ENCODE results near the gene NDUFC2. TPM values are rescaled to one million over a fixed set of nuclear protein-coding genes. Genes with fewer than 3 reads are reported as not detected.

The NDUFC2 gene
- total RNA-seq (2022; extraction: Qiagen RNA extraction), result 244 to 268 TPM (median 248 TPM) in 5 replicates

DNA sequence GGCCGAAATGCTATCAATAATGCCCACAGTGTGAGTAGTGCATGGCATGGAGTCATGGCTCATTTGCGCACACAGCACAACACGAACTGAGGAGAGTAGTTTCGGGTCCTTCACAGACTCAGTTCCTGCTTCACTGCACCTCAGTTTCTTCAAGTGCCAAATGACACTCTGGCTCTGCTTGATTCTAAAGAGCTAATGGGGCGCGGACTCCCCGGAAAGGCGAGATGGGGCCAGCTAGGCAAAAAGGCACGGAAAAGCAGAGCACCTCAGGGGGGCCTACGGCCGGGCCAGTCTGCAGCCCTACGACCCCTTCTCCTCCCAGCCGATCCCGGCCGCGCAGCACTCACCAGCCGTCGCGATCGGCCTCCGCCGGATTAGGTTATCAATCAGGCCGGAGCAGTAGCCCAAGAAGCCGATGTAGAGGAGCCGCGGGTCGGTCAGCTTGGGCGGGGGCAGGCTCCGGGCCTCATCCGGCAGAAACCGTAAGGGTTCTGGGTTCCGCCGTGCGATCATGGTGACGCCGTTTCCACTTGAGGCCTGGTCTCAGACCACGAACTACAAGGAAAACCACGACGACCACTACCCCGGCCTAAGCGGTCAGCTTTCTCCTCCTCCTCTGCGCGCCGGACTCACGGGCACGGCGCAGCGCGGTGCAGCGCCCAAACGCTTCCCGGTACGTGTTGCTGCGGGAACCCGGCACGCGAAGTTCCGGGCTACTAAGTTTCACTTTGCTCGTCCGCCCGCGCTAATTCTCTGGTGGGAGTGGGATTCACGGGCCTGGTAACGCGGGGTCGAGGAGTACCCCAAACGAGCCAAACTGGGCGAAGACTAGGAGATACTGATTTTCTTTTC is at the start of gene NDUFC2:
NDUFC2 (minus strand) TSS at position 631 of the 852 bp plus-strand sequence; CDS start at position 513, 118 bp downstream.

DNA sequence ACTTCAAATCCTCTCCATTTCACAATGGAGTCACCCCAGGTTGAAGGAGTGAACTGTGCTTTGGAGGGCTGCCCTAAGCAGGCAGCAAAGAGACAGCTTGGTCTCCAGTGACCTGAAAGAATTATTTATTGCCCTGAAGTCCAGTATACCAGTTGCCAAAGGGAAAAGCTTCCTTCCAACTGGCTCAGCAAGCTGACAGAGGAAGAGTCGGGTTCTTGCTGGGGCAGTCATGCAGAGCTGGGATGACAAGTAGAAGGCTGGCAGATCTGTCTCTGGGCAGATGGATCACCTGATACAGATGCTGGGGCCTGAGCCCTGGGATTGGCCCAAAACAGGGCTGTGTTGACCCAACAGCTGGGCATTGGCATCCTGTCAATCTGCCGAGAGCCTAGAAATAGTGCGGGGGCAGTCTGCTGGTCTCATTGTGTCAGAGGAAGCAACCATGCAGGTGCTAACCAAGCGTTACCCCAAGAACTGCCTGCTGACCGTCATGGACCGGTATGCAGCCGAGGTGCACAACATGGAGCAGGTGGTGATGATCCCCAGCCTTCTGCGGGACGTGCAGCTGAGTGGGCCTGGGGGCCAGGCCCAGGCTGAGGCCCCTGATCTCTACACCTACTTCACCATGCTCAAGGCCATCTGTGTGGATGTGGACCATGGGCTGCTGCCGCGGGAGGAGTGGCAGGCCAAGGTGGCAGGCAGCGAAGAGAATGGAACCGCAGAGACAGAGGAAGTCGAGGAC is 16.1 kb downstream of the NDUFC2 start, which contains the start of gene THRSP:
THRSP (plus strand) TSS at position 422 of the 742 bp plus-strand sequence; CDS start at position 443, 21 bp downstream.

DNA sequence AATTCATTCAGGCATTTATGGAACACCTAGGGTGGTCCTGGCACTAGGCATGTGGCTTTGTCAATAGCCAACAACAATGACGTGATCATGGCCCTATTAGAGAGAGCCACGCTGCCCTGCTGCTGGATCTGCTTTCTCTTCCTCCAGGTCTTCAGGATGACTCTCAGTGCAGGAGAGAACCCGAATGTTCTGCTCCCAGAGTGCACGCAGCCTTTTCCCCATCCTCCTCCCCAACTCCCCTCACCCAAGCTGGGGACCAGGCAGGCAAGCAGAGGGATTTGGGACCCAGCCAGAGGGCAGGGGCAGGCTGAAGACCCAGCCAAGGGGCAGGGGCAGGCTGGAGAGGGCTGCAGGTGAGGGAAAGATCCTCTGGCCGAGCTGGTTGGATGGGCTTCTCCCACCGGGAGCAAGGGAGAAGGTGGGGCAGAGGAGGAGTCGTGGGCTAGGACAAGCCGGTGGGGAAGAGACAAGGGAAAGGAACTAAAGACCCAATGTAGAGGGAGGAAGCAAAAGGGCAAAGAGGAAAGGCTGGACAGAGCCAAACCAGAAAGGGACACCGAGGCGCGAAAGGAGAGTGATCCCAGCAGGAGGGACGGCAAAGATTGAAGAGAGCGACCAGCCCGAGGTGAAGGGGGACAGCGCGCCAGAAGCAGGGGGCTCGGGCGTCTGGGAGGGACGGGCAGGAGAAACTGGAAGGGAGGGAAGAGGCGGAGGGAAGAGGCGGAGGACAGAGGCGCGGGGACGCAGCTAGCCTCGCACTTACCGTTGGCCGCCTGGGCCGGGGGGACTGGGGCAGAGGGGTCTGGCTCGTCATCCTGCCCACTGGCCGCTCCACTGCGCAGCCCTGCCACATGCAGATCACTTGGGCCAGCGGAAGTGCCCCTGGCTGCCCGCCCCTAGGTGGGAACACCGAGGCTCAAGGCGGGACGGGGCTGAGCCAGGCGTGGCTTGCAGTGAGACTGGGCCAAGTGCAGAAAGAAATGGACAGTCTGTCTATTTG is 57.0 kb downstream of the NDUFC2 start, which contains the start of gene KCTD14:
KCTD14 (minus strand) TSS at position 880 of the 1,000 bp plus-strand sequence; CDS start at position 853, 27 bp downstream.

Other genes with a start within 250 kb of the NDUFC2 start
- 15.0 to 21.8 TPM (median 19.2 TPM) in 5 replicates for gene INTS4, start 85.2 kb downstream of the NDUFC2 start, total RNA-seq (2022; extraction: Qiagen RNA extraction)
- 1.4 to 2.1 TPM (median 1.6 TPM) in 5 replicates for gene KCTD14, start 56.6 kb downstream of the NDUFC2 start, total RNA-seq (2022; extraction: Qiagen RNA extraction)
- not detected in 5 replicates for gene THRSP, start 16.0 kb downstream of the NDUFC2 start, total RNA-seq (2022; extraction: Qiagen RNA extraction)
- gene ALG8, start 59.8 kb upstream of the NDUFC2 start, total RNA-seq (2022; extraction: Qiagen RNA extraction), result 54.0 to 65.6 TPM (median 63.0 TPM) in 5 replicates
- 7.2 to 8.8 TPM (median 7.7 TPM) in 5 replicates for gene KCTD21, start 108.8 kb upstream of the NDUFC2 start, total RNA-seq (2022; extraction: Qiagen RNA extraction)
- gene USP35, start 109.1 kb upstream of the NDUFC2 start, total RNA-seq (2022; extraction: Qiagen RNA extraction), result 6.7 to 9.2 TPM (median 8.3 TPM) in 5 replicates